ENCODE data around the gene MTCP1.

Gene MTCP1, protein sequence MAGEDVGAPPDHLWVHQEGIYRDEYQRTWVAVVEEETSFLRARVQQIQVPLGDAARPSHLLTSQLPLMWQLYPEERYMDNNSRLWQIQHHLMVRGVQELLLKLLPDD

DNA sequence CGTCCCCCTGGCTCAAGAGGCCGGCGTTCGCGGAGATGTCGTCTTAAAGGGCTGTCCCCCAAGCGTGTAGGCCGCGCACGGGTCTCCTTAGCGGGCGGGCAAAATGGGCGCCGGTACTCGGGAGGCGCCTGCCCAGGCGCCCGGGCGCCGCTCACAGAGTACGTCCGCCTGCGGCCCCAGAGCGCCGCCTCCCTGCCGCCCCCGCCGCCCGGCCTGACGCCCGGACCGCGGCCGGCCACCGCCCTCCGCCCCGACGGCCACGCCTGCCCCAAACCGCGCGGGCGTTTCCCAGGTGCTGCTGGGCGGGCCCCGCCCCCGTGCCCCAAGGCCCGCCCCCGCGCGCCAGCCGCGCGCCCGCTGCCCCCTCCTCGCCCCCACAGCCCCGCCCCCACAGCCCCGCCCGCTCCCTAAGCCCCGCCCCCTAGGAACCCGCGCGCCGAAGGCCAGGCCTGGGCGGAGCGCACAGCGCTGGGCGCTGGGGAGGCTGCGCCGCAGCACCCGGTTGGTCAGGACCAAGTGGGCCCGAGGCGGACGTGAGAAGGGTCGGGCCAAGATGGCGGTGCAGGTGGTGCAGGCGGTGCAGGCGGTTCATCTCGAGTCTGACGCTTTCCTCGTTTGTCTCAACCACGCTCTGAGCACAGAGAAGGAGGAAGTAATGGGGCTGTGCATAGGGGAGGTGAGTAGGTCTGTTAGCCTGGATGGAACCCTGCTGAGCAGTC is at the start of gene MTCP1, which contains the start of the genes BRCC3 and CMC4:
TSS of gene MTCP1 (minus strand) at position 162 of the 719 bp plus-strand sequence. CDS start 5,126 bp downstream, outside the sequence.
TSS of gene BRCC3 (plus strand) at position 534 of the 719 bp plus-strand sequence. CDS start at position 554, 20 bp downstream.
TSS of gene CMC4 (minus strand) at position 162 of the 719 bp plus-strand sequence. CDS start 7,113 bp downstream, outside the sequence.
- peak; percentile 65 for DNase-seq (ENCODE audit: low read depth)

DNA sequence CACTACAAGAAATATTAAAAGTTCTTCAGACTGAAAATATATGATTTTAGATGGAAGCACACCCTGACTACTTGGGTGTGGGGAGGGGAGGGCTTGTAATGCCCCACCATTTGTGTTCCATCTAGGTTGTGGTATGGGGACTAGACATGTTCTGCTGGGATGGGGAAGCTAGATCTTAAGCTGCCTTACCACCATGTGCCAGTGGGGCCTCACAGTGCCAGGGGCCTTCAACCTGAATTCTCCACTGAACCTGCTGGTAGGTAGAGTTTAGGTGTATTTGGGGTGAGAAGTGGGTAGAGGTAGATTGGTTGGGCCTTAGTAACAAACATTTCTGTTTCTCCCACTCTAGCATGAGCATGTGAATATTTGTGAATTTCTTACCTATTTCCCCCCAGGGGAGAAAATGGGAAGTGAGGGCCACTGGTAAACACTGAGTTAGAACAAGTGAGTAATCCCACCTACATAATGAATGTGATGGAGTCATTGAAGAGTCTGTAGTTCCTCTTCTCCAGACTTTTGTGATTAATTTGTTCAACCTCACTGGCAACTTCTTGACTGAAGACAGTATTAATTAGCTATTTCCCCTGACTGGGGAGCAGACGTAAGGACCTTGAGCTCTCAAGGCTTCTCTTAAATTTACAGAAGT is 44.4 kb upstream of the MTCP1 start:
- no peak for DNase-seq (ENCODE audit: low read depth)

DNA sequence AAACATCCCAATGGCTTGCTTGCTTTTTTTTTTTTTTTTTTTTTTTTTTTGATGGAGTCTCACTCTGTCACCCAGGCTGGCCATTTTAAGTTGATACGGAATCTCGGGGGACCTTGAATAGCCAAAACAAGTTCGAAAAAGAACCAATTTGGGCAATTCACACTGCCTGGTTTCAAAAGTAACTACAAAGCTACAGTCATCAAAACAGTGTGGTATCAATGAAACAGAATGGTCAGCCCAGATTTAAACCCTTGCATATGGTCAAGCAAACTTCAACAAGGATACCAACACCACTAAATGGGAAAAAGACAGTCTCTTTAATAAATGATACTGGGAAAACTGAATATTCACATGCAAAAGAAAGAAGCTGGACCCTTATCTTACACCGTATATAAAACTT is 42.2 kb upstream of the MTCP1 start:
- no peak for DNase-seq (ENCODE audit: low read depth)

DNA sequence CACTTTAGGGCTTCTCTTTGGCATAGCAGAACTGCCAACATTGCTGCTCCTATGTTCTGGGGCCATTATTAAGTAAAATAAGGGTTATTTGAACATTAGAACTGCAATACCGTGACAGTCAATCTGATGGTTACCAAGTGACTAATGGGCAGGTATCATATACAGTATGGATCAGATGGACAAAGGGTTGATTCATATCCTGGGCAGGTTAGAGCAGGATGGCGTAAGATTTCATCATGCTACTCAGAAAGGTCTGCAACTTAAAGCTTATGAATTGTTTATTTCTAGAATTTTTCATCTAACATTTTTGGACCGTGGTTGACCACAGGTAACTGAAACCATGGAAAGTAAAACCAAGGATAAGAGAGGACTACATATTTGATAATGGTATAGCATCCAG is 41.2 kb upstream of the MTCP1 start:
- DNase-seq (ENCODE audit: low read depth), result no peak

DNA sequence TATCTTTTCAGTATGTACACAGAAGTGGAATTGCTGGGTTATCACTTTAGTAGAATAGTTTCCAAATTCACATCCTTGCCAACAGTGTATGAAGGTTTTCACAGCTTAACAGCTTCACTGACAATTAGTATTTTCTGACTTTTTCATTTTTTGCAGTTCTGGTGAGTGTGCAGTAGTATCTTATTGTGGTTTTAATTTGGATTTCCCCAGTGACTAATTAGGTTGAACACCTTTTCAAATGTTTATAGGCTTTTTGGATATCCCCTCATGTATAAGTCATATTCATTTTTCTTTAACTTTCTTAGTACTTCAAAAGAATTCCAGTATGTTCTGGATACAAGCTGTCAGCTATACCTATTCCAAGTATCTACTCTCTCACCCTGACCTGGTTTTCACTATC is 37.5 kb upstream of the MTCP1 start:
- DNase-seq (ENCODE audit: low read depth), result no peak

DNA sequence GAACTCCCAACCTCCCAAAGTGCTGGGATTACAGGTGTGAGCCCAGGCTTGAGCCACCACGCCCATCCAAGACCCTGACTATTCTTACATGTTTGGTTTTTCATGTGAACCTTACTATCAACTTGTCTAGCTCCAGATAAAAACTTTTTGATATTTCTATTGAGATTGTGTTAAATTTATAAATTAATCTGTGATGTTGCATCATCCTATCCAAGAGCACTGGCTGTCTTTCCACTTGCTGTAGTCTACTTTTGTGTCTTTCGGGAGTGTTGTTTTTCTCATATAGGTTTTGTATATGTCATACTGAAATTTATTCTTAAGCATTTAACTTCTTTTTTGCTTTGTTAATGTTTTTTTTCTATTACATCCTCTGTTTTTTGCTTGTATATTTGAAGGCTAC is 35.0 kb upstream of the MTCP1 start:
- no peak for DNase-seq (ENCODE audit: low read depth)

DNA sequence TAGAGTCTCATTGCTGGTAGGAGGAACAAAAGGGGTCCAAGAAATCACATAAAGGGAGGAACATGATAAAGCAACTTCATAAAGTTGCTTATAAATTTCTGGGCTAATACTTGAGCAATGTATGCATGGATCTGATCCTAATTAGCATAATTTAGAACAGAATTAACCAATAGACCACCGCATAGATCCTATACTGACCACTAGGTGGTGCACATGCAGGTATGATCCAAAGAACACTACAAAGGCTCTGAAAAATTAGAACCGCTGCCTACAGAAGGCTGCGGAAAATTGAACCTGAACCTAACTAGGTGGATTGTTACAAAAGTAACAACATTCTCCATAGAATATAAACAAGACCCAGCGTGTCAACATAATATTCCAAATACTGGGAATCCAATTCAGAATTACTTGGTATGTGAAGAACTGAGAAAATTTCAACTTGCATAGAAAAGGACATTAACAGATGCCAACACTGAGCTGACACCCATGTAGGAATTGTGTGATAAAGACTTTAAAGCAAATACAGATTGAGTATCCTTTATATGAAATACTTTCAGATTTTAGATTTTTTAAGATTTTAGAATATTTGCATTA is 23.6 kb upstream of the MTCP1 start:
- no peak for DNase-seq (ENCODE audit: low read depth)

DNA sequence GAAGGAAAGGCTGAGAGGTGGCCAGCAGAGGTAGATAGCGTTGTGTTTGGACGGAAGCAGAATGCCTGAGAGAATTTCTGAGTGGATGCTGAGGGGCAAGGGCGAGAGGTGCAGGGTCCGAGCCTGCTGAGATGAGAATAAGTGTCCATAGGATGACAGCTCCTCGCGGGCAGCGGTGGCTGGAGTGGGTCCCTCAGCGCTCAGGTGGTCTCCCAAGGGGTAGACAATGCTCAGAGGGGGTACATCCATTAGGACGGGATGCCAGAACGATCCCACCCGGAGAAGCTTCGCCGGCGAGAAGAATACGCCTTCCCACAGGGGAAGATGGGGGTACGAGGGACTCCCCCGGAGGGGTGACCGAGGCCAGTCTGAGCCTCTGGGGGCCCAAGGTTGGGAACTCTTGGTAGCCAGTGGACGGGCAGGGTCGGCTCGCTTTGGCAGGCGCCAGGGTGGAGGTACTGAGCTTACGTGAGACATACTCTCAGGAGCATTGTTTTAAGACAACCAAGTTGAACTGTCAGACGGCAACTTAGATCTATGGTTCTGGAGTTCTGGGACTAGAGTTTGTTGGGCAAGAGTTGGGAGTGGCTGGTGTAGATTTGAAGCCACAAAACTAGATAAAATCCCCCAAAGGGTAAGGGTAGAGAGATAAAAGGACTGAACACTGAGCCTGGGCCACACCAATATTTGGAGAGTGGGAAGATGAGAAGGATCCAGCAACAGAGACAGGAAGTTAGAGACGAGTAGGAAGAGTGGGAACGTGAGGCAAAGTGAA is 16.2 kb upstream of the MTCP1 start:
- no peak for DNase-seq (ENCODE audit: low read depth)

DNA sequence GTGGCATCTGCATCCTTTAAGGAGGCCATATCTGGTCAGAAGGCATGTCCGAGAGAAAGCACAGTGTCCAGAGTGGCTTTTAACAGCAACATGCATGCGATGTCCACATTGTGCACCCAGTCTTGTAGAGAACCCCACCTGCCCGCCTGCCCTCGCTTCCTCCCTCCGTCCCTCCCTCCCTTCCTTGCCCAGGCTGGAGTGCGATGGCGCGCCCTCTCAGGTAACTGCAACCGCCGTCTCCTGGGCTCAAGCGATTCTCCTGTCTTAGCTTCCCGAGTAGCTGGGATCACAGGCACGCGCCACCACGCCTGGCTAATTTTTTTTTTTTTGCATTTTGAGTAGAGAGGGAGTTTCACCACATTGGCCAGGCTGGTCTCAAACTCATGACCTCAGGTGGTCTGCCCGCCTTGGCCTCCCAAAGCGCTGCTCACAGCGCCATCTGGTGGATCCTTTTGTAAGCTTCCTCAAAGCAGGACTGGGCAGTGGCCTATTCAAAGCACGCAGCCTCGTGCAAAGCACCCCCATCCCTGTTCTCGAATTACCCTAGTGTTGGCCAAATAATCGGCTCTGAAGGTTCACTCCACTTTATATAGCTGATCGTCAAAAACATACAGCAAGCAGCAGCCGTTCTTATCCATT is 15.4 kb upstream of the MTCP1 start:
- no peak for DNase-seq (ENCODE audit: low read depth)

DNA sequence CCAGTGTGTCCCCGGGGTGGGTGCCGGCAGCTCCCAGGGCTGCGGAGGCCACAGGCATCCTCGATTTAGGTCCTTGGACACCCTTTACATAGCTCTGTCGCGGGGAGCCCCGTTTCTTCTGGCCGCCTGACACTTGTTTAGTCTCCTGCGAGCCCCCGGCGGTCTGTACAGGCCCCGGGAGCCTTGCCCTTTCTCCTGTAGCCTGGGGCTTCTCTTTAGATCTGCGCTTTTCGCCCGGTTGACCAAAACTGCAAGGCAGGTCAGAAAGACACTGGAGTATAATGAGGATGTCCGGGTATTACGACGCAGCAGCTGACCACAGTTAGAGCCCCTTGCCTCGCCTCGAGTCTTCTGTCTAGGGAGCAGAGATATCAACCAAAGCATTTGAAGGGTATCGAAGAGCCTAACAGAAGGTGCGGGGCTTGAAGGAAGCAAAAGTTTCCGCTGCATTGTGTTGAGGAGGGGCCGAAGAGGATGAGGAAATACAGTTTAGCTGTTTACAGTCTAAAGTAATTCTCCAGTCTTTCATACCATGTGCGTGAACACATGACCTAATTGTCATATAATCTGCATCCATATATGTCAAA is 851 bp upstream of the MTCP1 start:
- DNase-seq (ENCODE audit: low read depth), result no peak

DNA sequence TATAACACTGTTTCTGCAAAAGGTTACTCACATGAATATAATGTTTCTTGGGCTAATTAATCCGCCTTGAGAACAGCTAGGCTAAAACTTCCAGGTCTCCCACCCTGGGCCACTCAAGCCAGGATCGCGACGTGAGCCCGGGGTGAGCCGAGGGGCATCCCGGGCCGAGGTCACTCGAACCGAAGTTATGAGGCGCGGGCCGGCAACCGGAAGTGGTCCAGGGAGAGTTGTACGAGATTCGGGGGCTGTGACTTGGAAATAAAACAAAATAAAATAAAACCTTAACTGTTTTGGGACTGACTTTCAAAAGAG is 317 bp downstream of the MTCP1 start:
- DNase-seq (ENCODE audit: low read depth), result no peak

DNA sequence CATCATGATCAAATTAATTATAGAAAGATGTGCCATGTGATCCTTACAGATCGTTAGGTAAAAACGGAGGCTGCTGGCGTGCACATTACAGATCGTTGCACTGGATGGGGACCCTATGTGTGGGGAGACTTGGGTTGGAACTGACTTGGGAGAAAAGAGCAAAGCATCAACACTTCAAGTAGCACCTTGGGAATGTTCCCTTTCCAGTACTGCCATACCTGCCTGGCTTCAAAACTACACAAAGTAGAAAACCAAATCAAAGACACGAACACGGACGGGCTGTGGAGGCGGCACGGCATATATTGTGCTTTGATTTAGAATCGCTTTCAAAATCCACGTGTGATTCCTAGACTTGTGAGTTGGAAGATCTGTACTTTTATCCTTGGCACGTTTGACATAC is 898 bp downstream of the MTCP1 start:
- no peak for DNase-seq (ENCODE audit: low read depth)

DNA sequence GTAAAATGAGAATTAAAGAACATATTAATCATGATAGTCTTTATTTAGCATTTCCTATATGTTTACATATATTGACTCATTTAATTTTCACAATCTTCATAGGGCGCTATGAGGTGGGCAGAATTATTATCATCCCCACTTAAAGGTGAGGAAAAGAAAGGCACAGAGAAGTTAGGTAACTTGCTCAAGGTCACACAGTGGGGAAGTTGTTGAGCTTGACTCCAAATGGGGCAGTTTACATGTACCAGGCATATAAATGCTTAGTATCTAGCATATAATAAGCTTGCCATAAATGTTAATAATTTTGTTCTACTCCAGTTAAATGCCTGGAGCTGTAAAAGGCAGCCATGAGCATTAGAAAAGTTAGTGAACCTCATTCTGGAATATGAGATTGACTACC is 1.5 kb downstream of the MTCP1 start:
- DNase-seq (ENCODE audit: low read depth), result no peak

DNA sequence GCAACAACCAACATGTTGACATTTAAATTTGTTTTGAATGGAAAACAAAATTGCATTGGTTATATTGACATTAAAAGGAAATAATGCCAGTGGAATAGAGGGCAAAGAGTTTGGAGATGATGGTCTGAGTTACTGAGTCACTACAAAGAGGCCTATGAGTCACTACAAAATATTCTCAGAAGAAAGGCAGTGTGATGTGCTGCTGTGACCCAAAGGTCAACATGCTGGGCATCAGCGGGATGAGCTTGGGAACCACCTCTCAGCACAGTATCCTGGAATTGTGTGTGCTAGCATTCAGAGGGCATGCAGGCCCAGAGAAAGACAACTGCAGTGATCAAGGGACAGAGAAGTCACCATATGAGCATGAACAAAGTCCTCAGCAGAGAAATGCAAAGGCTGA is 2.8 kb downstream of the MTCP1 start:
- no peak for DNase-seq (ENCODE audit: low read depth)

DNA sequence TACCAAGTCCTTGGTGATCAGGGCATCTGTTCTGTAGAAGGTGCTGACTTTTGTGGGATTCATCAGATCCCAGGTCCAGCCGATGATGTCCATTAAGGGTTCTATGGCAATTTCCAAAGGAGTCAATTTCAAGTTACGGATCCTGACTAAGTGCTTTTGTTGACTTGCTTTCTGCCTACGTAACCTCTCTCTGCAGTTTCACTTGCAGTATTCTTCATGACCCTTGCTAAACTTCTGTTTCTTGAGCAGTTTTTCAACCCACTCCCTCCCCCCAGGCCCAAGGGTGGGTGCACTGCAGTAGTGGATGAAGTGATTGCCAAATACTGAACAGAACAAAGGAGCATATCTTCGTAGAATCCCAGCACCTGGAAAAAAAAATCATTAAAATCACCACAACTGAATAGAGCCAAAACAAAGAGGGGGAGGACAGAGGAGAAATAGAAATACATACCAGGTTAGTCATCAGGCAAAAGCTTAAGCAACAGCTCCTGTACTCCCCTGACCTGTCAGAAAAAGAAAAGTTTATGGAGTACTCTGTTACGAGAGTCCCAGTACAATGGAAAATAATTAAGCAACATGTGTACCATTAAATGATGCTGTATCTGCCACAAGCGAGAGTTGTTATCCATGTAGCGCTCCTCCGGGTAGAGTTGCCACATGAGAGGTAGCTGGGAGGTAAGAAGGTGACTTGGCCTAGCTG is 5.8 kb downstream of the MTCP1 start:
- no peak for DNase-seq (ENCODE audit: low read depth)

DNA sequence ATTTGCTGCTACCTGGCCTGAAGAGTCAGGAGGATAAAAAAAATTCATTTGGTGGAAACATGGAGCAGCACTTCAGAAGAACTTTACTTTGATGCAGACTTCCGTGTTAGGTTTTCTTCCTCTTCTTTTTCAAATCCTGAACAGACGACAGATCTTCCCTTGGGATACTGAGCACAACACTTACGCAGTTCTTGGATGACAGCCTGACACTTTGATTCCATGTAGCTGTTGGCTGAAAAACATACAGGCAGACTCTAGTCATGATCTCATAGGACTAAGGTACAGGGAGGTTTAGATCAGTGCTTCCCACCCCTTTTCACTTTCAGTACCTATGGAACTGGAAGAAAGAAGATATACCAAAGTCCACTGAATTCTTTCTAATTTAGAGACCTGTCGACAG is 9.2 kb downstream of the MTCP1 start:
- DNase-seq (ENCODE audit: low read depth), result no peak

DNA sequence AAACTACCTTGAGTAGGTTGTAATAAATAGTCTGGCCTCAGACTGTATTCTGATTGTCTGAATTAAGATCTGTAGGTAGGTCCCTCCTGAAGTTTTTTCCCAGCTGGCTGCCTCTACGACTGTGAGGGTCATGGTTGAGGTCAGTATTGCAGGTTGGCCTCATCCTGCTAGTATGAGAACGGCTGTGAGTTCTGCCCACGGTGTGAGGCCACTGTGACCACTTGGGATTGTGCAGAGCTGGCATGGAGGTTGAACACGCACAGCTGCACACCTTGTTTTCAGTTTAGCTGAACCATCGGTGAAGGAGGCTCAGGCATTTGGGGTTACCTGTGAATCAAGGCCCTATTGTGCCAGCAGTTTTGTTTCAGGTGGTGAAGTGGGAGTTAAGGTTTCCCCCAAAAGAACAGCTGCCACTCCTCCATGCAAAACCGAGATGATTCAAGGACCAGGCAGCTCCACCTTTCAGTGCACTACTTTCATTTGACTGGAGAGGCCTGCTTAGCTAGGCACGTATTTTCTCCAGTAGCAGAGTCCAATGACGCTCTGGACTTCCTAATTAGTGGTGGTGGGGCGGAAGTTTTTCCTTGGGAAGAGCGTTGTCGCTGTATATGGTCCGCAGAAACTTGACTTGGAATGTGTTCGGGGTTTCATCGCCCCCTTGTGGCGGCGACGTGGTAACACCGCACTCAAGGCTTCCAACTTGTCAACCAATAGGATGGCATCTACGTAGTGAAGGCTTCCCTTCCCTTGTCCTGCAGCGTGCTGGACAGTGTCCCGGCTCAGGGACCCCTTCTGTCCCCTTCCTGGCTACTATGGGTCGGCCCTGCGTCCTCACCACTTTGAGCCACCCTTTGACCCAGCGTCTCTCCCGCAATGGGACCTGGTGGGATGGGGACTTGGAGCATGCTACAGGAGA is 13.8 kb downstream of the MTCP1 start:
- peak; percentile 18 for DNase-seq (ENCODE audit: low read depth)

DNA sequence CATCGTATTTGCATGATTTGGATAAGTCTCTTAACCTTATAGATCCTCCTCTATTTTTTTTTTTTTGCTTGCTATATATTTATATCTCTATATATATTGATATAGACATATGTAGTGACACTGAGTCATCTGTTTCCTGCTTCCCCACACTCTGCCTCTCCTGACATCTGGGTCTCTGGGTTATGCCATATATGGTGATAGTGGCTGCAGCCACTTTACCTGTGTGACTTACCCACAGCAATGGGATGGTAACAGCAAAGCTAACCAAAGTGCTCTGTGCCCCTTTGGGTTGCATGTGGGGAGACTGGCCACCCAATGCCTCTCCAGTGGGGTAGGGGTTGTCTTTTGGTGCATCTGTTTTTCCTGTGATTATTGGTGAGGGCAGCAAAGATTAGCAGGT is 14.5 kb downstream of the MTCP1 start:
- DNase-seq (ENCODE audit: low read depth), result no peak

DNA sequence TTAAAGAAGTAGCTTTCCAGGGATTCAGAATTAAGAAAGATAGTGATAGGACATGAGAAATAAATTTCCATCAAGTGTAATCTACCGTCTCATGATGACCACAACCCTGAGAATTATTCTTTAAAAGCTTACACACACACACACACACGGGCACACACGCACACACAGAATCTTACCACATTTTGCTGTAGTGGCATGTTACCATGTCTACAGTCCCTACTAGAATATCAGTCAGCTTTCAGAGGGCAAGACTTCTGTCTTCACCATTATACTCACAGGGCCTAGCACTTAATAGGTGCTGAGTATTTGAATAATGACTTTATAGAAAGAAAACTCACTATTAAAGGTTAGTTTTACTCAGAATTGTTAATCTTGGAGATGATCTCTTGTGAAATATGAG is 15.4 kb downstream of the MTCP1 start:
- DNase-seq (ENCODE audit: low read depth), result no peak

DNA sequence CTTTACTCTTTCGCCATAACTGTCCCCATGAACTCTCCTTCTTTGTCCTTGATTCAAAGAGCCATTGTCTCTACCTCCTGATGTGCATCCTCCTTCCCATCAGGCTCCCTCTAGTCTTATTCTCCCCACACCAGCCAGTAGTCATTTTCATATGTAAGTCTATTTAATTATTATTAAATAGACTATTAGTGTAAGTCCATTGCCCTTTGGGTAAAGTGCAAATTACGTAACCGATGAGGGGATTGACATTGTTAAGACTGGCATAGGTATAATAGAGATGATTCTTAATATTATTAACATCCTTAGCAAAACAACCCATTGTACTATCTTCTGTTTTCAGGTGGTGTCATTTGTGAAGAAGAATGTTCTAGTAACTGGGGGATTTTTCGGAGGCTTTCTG is 16.7 kb downstream of the MTCP1 start:
- DNase-seq (ENCODE audit: low read depth), result no peak

Measured in T-helper 22 cell (primary cell).